ACHN (cell line): Measurements from ENCODE around the gene MPND.
"Not testable (repeated sequence)": the region's sequence is repeated elsewhere in the genome, so short reads cannot be mapped to it uniquely, and the experiment has no call there.

Experiments used
- DNase-seq: peaks from one replicate; pipeline ENCODE4 v3.0.0-alpha.2; 2015
- in situ Hi-C: cut with HindIII; loops from 2 replicates; pipeline ENCODE4 v1.10.0; 2017; ENCODE audit warnings: low sequenced_read_pairs, low pct_ligation_motif_present, low pct_unique_long_range_greater_than_20kb

Gene MPND

DNA sequence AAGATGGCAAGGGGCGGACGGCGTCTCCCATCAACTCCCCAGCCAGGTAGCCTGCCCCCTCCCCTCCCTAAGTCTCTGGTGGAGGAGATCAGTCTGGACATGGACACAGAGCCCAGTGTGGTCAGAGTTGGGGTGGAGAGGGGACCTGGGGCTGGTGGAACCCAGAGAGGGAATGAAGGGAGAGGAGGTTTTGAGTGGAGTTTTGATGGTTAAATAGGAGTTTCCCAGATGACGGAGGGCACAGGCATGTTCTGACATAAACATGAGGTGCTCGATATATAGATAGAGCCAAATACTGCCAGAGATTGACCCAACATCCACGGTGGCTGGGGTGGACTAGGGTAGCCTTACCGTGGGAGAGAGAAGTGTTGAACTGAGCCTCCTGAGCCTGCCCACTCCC is 24.9 kb upstream of the MPND start:
- no peak for DNase-seq
- in situ Hi-C loops, result no loop called here

DNA sequence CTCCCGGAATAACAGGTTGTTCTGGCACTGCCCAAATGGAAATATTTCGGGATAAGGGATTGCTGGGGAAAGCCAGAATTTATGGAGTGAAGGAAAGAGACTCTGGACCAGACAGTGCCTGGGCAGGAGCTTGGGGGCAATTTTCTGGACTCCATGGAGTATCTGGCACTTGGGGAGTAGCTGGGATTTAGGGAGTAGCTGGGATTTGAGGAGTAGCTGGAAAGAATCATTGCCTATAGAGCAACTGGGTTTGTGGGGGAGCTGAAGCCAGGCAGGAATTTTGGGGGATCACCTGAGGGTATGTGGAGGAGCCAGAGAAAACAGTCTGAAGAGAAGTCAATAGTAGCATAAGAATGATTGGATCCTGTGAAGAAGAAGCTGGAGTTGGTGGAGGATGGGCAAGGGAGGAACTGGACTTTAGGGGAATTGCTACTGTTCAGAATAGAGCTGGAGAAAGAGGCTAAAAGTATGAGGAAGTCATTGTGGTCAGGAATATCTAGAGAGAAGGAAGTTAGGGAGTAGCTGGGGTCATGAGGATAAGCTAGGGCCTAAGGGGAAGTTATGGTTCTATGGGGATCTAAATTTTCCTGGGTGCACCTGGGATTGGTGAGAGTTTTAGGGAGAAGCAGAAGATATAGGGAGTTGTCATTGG is 24.2 kb upstream of the MPND start:
- in situ Hi-C loops, result no loop called here
- no peak for DNase-seq

DNA sequence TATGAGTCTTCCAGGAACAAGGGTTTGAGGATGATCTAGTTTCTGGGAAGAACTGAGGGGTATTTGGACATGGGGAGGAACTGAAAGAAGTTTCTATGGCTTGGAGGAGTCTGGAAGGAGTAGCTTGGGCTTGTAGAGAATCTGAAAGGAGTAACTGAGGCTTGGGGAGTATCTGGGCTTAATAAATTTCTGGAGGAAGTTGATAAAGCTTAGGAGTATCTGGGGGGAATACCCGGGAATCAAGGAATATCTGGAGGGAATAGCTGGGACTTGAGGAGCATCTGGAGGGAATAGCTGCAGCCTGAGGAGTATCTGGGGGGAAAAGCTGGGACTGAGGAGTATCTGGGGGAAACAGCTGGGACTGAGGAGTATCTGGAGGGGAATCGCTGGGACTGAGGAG is 22.9 kb upstream of the MPND start:
- in situ Hi-C loops, result no loop called here
- no peak for DNase-seq

DNA sequence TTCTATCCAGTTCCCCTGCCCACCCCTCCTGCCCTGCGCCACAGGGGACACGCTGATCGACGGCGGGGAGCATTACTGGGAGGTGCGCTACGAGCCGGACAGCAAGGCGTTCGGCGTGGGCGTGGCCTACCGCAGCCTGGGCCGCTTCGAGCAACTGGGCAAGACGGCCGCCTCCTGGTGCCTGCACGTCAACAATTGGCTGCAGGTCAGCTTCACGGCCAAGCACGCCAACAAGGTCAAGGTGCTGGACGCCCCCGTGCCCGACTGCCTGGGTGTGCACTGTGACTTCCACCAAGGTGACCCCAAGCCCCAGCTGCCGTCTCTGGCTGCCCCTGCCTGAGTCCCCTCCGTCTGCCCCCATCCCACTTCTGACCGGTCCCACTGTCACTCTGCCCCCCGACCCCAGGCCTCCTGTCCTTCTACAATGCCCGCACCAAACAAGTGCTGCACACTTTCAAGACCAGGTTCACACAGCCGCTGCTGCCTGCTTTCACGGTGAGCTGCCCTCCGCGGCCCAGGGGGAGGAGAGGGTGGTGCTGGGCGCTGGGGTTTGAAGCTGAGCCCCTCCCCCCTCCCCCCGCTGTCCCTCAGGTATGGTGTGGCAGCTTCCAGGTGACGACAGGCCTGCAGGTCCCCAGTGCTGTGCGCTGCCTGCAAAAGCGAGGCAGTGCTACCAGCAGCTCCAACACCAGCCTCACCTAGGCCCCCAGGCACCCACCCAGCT is 20.3 kb upstream of the MPND start:
- in situ Hi-C loops, result no loop called here
- DNase-seq, result no peak

DNA sequence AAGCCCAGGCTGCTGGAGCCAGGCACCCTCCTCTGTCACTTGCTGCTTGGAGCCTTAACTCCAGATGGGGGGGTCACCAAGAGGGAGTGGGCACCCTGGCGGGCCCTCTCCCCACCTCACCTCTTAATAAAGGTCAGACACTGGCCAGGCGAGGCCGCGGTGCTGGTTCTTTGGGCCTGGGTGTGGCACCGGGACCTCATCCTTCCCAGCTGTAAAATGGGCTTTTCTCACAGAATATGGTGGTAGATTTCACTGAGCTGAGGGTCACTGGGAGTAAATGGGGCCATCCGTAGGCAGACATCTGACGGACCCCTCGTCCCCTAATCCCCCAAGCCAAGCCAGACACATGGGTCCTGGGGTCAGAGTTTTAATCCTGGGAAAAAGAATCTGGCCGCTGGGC is 19.7 kb upstream of the MPND start:
- no peak for DNase-seq
- in situ Hi-C loops, result no loop called here

DNA sequence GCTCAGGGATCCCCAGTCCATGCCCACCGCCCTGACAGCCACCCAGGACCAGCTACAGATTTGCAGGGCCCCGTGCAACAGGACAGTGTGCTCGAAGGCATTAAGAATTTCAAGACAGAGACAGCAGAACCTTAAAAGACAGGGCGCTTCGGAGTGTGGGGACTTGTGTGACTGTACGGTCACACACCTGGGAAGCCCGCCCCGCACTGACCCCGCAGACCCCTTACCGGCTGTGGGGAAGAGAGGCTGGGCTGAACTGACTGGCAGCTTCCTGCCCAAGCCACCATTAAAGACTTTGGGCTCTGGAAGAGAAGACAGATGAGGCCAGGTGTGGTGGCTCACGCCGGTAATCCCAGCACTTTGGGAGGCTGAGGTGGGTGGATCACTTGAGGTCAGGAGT is 19.1 kb upstream of the MPND start:
- no peak for DNase-seq
- in situ Hi-C loops, result no loop called here

DNA sequence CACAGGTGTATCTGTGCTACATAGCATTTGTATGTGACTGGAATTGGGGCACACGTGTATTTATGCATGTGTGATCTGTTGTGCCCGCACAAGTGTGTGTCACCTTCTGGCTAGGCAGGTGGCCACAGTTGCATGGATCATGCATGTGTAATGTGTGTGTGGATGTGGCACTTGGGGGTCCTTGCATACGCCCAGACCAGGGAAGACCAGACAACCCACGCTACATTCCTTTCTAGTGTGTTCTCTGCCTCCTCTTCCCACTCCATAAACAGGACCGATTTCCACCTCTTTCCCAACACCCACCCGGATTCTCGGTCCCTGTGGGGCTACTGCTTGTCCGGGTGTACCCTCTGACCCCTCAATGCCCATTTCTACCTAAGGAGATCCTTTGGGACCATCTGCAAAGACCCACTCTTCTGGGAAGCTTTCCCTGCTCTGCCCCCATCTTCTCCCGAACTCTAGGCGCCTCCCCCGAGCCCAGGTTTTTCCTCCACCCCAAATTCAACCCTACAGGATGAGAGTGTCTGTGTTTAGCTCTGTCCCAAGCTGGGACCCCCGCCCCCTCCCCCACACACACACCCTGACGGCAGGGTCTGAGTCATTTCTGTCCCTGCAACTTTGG is 17.0 kb upstream of the MPND start:
- in situ Hi-C loops, result no loop called here

DNA sequence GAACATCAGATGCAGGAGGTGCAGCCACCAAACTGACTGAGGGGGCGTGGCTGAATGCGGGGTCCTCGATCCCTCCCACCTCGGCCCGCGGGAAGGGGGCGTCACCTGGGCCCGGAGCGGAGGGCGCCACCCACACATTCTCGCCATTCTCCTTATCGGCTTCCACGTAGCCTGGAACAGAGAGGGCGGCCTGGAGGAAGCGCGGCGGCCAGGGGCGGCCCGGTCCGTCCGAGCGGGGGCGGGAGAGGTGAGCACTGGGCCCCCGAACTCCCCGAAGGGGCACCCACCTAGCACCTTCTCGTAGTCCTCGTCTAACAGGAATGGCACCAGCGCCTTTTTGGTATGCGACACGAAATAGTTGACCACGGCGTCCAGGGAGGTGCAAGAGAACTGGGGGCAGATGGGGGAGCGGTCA is 16.5 kb upstream of the MPND start:
- no peak for DNase-seq
- in situ Hi-C loops, result no loop called here

More for the DNA sequence above, 17.0 kb upstream of the MPND start:
- no peak for DNase-seq

DNA sequence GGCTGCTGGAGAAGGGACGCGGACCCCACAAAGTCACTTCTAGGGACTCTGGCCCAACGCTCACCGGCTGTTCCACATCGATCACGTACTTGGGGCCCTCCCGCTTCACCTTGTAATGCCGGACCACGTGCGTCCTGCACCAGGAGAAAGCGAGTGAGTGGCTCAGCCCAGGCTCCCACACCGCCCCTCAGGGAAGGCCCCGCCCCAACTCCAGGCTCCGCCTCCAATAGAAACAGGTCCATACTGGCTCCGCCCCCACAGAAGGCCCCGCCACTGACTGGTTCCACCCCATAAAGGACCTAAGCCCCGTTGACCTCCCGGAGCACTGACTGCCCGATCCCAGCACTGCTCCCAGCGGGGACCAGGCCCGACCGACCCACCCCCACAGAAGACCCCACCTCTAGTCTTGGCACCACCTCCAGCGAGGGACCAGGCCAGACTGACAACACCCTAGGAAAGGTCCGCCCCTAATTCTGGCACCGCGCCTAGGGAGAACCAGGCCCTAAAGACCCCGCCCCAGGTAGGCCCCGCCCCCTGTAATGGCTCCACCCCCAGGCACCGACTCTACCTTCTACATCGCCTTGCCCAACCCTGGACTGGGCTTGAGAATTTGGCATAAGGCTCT is 16.0 kb upstream of the MPND start:
- in situ Hi-C loops, result no loop called here
- DNase-seq, result no peak

DNA sequence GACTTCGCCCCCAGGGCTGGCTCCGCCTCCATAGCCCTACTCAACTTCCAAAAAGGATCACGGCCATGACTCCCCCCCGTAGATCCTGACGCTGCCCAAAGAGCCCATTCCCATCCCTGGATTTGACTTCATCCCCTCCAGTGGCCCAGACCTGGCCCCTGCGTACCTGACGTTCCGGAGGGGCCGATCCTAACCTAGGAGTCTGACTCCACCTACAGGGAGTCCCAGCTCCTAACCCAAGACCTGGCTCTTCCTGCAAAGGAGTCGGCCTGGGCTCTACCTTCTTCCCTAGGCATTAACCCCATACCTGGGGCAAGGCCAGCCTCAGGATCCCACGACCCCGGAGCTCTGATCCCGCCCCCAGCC is 15.5 kb upstream of the MPND start:
- DNase-seq, result no peak
- in situ Hi-C loops, result no loop called here

DNA sequence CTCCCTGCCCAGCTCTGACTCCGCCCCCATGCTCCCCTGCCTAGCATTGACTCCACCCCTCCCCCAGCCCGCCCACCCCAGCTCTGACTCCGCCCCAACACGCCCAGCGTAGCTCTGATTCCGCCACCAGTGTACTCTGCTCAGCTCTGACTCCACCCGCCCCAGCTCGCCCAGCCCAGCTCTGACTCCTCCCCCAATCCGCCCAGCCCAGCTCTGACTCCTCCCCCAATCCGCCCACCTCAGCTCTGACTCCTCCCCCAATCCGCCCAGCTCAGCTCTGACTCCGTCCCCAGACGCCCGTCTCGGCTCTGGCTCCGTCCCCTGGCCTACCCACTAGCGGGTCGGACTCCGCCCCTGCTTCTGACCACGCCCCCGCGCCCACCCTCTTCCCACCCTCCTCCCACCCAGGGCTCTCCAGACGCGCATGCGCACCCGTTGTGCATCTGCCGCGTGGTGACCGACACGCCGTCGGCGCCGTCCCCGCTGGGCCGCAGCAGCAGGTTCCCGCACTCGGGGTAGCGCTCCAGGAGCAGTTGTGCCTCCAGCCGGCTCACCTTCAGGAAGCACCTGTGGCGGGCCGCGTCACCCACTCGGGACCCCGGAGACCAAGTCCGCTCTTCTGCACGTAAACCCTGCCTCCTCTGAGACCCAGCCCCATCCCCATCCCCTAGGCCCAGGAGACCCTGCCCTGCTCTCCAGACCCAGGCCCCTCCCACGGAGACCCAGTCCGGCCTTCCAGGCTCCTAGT is 14.9 kb upstream of the MPND start:
- no peak for DNase-seq

DNA sequence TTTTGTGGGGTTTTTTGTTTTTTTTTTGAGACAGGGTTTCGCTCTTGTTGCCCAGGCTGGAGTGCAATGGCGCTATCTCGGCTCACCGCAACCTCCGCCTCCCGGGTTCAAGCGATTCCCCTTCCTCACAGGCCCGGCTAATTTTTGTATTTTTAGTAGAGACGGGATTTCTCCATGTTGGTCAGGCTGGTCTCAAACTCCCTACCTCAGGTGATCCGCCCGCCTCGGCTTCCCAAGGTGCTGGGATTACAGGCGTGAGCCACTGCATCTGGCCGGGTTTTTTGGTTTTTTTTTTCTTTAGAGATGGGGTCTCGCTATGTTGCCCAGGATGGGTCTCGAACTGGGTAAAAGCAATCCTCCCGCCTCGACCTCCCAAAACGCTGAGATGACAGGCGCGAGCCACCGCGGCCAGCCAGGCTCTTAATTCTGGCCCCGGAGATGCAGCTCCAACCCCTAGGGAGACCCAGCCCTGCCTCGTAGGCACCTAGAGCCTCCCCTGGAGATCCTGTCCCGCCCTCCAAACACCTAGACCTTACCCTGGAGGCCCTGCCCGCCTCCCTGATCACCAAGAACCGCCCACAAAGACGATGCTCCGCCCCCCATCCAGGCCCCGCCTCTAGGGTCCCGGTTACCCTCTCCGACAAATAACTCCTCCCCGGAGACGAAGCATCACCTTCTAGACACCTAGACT is 14.2 kb upstream of the MPND start:
- DNase-seq, in situ Hi-C loops: not testable (repeated sequence)

More for the DNA sequence above, 14.9 kb upstream of the MPND start:
- in situ Hi-C loops, result no loop called here

DNA sequence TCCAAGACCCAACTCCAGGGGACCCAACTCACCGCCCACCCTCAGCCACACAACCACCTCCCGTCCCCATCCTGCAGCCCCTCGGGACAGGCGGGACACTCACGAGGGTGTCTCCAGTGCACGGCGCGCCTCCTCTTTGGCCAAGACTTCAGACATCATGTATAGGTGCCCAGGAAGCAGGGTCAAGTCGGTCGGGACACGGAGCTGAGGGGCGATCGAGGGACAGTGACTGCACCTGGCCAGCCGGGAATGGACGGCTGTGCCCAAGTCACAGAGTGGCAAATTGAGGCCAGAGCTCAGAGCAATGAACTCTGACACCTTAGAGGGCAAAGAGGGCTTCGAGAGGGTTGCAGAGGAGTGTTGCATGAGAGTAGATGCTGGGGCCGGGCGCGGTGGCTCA is 13.5 kb upstream of the MPND start:
- DNase-seq, result no peak
- in situ Hi-C loops, result no loop called here

DNA sequence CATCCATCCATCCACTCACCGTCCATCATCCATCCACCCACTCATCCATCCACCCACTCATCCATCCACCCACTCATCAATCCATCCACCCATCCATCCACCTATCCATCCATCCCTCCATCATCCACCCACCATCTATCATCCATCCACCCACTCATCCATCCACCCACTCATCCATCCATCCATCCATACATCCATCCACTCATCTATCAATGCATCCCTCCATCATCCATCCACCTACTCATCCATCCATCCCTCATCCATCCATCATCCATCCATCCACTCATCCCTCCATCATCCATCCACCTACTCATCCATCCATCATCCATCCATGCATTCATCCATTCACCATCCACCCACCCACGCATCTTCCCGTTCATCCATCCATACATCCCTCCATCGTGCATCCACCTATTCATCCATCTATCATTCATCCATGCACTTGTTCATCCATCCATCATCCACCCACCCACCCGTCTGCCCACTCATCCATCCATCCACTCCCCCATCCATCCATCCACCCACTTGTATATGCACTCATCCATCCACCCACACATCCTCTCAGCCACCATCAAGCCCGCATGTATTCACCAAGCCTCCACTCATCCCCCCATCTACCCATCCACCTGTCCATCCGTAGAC is 8.3 kb upstream of the MPND start:
- in situ Hi-C loops, result no loop called here
- DNase-seq, result no peak

DNA sequence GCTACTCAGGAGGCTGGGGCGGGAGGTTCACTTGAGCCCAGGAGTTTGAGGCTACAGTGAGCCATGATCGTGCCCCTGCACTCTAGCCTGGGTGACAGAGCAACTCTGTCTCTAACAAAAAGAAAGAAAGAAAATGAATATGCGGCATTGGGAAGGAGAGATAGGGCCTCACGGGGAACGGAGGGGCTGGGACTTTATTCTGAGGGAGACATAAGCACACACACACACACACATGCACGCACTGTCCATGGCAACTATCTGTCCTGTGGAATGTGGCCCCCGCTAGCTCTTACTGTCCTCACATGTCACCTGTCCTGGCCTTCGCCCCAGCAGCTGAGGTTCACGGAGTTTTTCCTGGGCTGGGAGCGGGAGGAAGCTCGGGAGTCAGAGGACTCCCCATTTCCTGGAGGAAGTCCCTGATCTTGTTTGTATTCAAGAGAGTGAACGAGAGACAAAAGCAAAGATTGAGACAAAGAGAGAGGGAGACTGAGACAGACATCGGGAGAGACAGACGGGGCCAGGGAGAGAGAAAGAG is 5.4 kb upstream of the MPND start:
- in situ Hi-C loops, result no loop called here
- DNase-seq, result no peak

DNA sequence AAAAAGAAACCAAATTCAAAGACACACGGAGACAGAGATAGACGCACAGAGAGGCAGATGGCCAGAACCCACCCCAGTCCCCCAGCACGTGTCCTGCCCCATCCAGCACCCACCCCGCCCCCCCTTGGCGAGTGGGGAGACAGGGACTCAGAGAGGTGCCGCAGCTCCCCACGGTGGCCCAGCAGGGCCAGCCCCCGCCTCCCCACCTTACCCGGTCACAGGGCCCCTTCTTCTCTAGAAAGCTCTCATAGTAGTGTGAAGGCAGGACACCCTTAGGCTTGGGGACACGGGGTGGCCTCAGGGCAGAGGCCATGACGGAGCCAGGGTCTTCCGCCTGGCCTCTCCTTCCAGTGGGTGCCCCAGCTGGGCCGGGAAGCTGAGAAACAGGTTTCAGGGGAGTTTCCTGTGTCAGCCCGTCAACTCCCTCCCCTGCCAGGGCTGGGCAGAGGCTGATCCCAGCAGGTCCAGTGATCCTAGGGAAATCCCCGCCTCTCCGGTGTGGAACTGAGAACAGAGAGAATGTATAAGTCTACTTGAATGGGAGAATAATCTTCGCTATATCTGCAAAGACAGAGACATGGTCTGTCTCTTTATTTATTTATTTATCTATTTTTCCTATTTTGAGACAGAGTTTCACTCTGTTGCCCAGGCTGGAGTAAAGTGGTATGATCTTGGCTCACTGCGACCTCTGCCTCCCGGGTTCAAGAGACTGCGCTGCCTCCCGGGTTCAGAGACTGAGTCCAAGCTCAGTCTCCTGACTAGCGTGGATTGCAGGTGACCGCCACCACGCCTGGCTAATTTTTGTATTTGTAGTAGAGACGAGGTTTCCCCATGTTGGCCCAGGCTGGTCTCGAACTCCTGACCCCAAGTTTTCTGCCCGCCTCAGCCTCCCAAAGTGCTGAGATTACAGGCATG is 4.7 kb upstream of the MPND start, which contains the start of gene STAP2:
Gene STAP2 (minus strand): TSS at position 387 of the 915 bp plus-strand sequence. CDS start 74 bp downstream, at position 313.
- DNase-seq, result peak; percentile 50
- in situ Hi-C loops, result no loop called here

DNA sequence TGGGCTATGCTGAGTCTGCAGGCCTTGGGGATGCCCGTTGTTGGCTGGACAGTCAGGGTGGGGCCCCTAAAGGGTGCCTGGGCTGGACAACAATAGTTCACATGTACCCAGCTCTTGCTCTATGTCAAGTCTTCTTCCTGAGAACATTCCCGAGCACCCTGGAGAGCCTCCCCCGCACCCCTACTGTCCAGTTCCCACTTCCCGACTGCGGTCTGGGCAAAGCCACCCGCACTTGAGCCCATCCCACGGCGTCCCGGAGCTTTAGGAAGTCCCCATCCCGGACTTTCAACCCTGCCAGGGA is 1.1 kb upstream of the MPND start:
- DNase-seq, result no peak
- in situ Hi-C loops, result no loop called here
